ENCODE measurements around the gene DDX25. TPM values are rescaled to one million over a fixed set of nuclear protein-coding genes. Genes with fewer than 3 reads are reported as not detected.
A peak's percentile ranks its signal among the peaks of the same experiment; 100 is the strongest.

DDX25 gene
- total RNA-seq, 1 experiment from 2014 or later, result 0.37 TPM

- CTCF ChIA-PET, result interaction anchor here (0.7 to 1.9 kb wide), 3 partner anchors 10 to 253 kb away, joined by 3 to 19 read pairs (median 3); no protein-coding TSS in a partner anchor
These were observed 37.6 kb downstream of the DDX25 start for GRCh38 chr11:125941619-125942611.

More at GRCh38 chr11:125941619-125942611, 37.6 kb downstream of the DDX25 start:
- intact Hi-C loops (cut with micrococcal nuclease), result loop anchor here (1.0 to 5.0 kb wide), 2 partner anchors 120 to 252 kb away; partner anchors contain the start of gene CDON
- DNase-seq (ENCODE audit: low read depth, low spot score) (peak; percentile 22), ATAC-seq (peak; percentile 97)
- H3K4me2 ChIP-seq (ENCODE audit: low read length), result peak overlapping the region; percentile 10; the same call in 1 of the 2 replicates
- no peak overlapping the region for H3K27ac ChIP-seq (ENCODE audit: low read depth, low read length)
- no peaks in the 10 kb centered on the region for H3K36me3 ChIP-seq (ENCODE audit: control insufficient read depth in 1 of 2, insufficient read depth in 2 of 2, low read length in 2 of 2)
- no peaks in the 10 kb centered on the region for H3K9me3 ChIP-seq (ENCODE audit: control insufficient read depth in 1 of 2, insufficient read depth in 1 of 2, low read depth in 1 of 2, low read length in 2 of 2)
- H4K20me1 ChIP-seq (ENCODE audit: insufficient read depth), result no peaks in the 10 kb centered on the region
- H3K27me3 ChIP-seq (ENCODE audit: insufficient read depth, low read length), result no peaks in the 10 kb centered on the region
- TF ChIP-seq RAD21 (IDR thresholded peaks at IDR 0.05; ENCODE audit: low read depth), result peak; percentile 70
- peak; percentile 15 for TF ChIP-seq YY1 (IDR thresholded peaks at IDR 0.05; ENCODE audit: extremely low read depth, insufficient replicate concordance, low read depth, low read length)
- no peak for TF ChIP-seq REST (IDR thresholded peaks at IDR 0.05; ENCODE audit: low read depth)
- no peak for TF ChIP-seq ZFX (IDR thresholded peaks at IDR 0.05)
- TF ChIP-seq ZBTB33 (IDR thresholded peaks at IDR 0.05; ENCODE audit: extremely low read depth, insufficient replicate concordance, low read length), result no peak
- TF ChIP-seq TCF7L2 (IDR thresholded peaks at IDR 0.05; ENCODE audit: borderline replicate concordance, extremely low read depth, insufficient read depth, insufficient read length), result no peak
- TF ChIP-seq POLR2A (IDR thresholded peaks at IDR 0.05; ENCODE audit: borderline replicate concordance, extremely low read depth, insufficient read depth, insufficient read length), result no peak
- peak; percentile 64 to 96 (median 87) for TF ChIP-seq CTCF (IDR thresholded peaks at IDR 0.05 in 2 of 3, conservative IDR thresholded peaks at IDR 0.05 in 1 of 3; ENCODE audit: borderline replicate concordance in 1 of 3, insufficient read depth in 1 of 3, low read depth in 2 of 3, low read length in 2 of 3)
- no peak for TF ChIP-seq CEBPB (IDR thresholded peaks at IDR 0.05; ENCODE audit: low read depth)
- TF ChIP-seq JUND (IDR thresholded peaks at IDR 0.05), result no peak
- TF ChIP-seq EZH2 (IDR thresholded peaks at IDR 0.05), result no peak
- no TSS peak for BruUV-seq (replicated peaks)
- H3K9ac ChIP-seq (ENCODE audit: low read length), result no peak overlapping the region
- peak overlapping the region; percentile 52 for H2AFZ ChIP-seq (ENCODE audit: low read depth, low read length, poor library complexity, severe bottlenecking)
- H3K4me1 ChIP-seq (ENCODE audit: control insufficient read depth in 1 of 2, insufficient read depth in 2 of 2, low read length in 2 of 2), result peaks cover 7 to 22% of the 10 kb centered on the region in 2 experiments
- no peaks in the 10 kb centered on the region for H3K79me2 ChIP-seq (ENCODE audit: insufficient read depth, low read length)
- no peak overlapping the region for H3K4me3 ChIP-seq (replicated peaks in 1 of 2; ENCODE audit: low read depth in 1 of 2, low read length in 2 of 2)
- RAD21 ChIA-PET (ENCODE audit: low non-redundant PET in 1 of 2, low total read pairs in 2 of 2, uncharacterized antibody in 2 of 2, unreplicated experiment in 2 of 2), result interaction anchor here in 1 of 2 experiments (1.0 kb wide), 1 partner anchor 252 kb away, joined by 6 read pairs; no protein-coding TSS in a partner anchor
- POLR2A ChIA-PET, result no interaction called here
- no peaks in the 10 kb centered on the region for H3K9me2 ChIP-seq (ENCODE audit: insufficient read depth)
